ENCODE data around the gene RSAD1. TPM values are rescaled to one million over a fixed set of nuclear protein-coding genes. Genes with fewer than 3 reads are reported as not detected.

Gene RSAD1
- polyA plus RNA-seq, 1 of the 3 experiments (the other 2 are of a cell fraction), result 44.7 TPM

DNA sequence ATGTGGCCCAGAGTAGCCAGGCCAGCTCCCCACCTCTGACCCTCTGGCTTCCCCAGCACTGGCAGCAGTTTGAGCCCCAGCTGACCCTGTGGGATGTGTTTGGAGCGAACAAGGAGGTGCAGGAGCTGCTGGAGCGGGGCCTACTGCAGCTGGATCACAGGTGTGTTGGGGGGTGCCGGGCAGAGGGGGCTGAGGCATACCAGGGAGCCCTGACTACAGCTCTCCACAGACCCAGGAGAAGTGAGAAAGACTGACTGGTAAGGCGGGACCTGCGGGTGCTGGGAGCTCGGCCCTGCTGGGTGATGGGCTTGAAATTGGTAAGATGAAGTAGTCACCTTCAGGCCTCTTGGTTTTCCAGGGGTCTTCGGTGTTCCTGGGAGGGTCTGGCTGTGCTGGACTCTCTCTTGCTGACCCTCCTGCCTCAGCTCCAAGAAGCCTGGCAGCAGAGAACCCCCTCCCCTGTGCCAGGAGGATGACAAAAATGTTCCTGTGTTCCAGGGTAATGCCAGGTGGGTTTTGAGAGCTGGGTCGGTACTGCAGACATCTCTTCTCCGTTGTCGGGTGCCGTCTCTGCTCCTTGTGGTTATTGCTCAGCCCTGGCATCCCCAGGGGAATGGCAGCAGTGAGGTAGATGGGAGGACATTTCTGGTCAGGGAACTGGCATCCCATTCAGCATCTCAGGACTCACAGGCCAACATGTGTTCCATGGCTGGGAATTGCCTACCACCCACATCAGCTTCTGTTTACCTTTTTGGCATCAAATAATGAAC is 5.9 kb downstream of the RSAD1 start:
- H2AFZ ChIP-seq (ENCODE audit: low read depth), result no peak overlapping the region
- WGBS (ENCODE audit: low lambda C conversion rate), result 96% methylated on average over 11 of the region's 11 CpGs
- peaks cover 12% of the 10 kb centered on the region for H3K79me2 ChIP-seq (ENCODE audit: insufficient read depth)
- H3F3A ChIP-seq (replicated peaks; ENCODE audit: insufficient read depth), result peaks cover 4% of the 10 kb centered on the region
- no peaks in the 10 kb centered on the region for H3K9me3 ChIP-seq
- H3K9me2 ChIP-seq, result no peaks in the 10 kb centered on the region
- no peak overlapping the region for H3K9ac ChIP-seq
- no peak overlapping the region for H3K4me3 ChIP-seq (ENCODE audit: low read depth in 2 of 2, low read length in 1 of 2)
- ChIA-PET CTCF (interaction anchor here (0.8 to 9.8 kb wide), 15 partner anchors 9 to 257 kb away, joined by 3 to 183 read pairs (median 6); partner anchors contain the start of genes EPN3 and LRRC59), POLR2A (interaction anchor here (0.6 kb wide), 1 partner anchor 220 kb away, joined by 3 read pairs; no protein-coding TSS in a partner anchor)
- DNase-seq, result no peak
- H3K4me1 ChIP-seq (ENCODE audit: control insufficient read depth in 1 of 2, insufficient read depth in 2 of 2, low read depth in 1 of 2, low read length in 1 of 2), result peaks cover 9 to 17% of the 10 kb centered on the region in 2 experiments; a peak in 3 of 4 replicates
- no peak overlapping the region for H3K4me2 ChIP-seq
- no peak overlapping the region for H3K27ac ChIP-seq (ENCODE audit: low read depth in 2 of 2, low read length in 1 of 2)
- TF ChIP-seq GABPA (IDR thresholded peaks at IDR 0.05; ENCODE audit: low read depth) (no peak), RXRA (IDR thresholded peaks at IDR 0.05; ENCODE audit: borderline replicate concordance, low read depth) (no peak), POLR2AphosphoS5 (IDR thresholded peaks at IDR 0.05; ENCODE audit: low read depth, low read length) (no peak)
- TF ChIP-seq, protein P1, sequence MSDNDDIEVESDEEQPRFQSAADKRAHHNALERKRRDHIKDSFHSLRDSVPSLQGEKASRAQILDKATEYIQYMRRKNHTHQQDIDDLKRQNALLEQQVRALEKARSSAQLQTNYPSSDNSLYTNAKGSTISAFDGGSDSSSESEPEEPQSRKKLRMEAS (IDR thresholded peaks at IDR 0.05; ENCODE audit: low read depth), result no peak
- TF ChIP-seq, protein P2, sequence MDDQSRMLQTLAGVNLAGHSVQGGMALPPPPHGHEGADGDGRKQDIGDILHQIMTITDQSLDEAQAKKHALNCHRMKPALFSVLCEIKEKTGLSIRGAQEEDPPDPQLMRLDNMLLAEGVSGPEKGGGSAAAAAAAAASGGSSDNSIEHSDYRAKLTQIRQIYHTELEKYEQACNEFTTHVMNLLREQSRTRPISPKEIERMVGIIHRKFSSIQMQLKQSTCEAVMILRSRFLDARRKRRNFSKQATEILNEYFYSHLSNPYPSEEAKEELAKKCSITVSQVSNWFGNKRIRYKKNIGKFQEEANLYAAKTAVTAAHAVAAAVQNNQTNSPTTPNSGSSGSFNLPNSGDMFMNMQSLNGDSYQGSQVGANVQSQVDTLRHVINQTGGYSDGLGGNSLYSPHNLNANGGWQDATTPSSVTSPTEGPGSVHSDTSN (IDR thresholded peaks at IDR 0.05), result no peak
- TF ChIP-seq, protein P3, sequence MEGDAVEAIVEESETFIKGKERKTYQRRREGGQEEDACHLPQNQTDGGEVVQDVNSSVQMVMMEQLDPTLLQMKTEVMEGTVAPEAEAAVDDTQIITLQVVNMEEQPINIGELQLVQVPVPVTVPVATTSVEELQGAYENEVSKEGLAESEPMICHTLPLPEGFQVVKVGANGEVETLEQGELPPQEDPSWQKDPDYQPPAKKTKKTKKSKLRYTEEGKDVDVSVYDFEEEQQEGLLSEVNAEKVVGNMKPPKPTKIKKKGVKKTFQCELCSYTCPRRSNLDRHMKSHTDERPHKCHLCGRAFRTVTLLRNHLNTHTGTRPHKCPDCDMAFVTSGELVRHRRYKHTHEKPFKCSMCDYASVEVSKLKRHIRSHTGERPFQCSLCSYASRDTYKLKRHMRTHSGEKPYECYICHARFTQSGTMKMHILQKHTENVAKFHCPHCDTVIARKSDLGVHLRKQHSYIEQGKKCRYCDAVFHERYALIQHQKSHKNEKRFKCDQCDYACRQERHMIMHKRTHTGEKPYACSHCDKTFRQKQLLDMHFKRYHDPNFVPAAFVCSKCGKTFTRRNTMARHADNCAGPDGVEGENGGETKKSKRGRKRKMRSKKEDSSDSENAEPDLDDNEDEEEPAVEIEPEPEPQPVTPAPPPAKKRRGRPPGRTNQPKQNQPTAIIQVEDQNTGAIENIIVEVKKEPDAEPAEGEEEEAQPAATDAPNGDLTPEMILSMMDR (IDR thresholded peaks at IDR 0.05), result no peak
- H3K36me3 ChIP-seq (replicated peaks in 1 of 2; ENCODE audit: control insufficient read depth in 1 of 2, insufficient read depth in 2 of 2, low read length in 1 of 2), result peaks cover 23 to 53% of the 10 kb centered on the region in 2 experiments
- no peaks in the 10 kb centered on the region for H4K20me1 ChIP-seq (ENCODE audit: insufficient read depth)
- no peaks in the 10 kb centered on the region for H3K27me3 ChIP-seq (ENCODE audit: insufficient read depth)

DNA sequence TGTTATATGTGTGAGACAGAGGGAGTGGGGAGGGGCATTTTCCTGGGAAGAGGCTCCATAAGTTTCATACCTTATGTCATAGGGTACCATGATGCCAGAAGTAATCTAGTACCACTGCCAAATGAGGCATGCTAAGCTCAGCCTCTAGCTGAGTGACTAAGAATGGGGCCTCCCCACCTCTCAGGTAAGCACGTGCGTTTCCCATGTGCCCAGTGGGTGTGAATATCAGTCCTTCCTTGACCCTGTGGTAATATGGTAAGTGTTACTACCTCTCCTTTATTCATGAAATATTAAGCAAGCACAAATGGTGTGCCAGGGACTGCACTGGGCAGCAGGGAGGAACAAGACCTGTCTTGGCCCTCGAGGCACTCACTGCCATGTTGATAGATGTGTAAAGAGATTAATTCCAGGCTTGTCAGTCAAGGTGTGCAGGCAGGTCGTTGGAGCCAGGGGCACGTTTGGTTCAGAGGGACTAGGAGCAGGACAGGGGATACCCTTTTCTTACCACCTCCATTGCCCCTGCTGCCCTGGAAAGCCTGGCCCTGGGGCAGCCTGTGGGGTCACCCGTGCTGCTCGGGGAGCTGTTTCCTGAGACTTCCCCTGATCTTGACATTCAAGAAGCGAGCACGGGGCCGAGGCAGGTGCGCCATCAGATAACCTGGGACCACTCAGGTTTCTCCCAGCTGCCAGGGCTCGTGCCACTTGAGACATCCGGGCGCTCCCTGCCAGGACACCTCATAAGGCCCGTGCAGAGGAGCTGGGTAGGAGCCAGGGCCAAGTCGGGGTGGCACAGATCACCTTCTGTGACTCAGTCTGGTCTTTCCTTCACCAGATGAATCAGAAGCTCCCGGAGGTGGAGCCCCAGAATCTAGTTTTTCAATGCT is 8.8 kb downstream of the RSAD1 start:
- Histone ChIP-seq H3K9me3 (no peaks in the 10 kb centered on the region), H3K9me2 (no peaks in the 10 kb centered on the region), H3K9ac (no peak overlapping the region), H3K27me3 (ENCODE audit: insufficient read depth) (no peaks in the 10 kb centered on the region), H3K4me1 (ENCODE audit: control insufficient read depth in 1 of 2, insufficient read depth in 2 of 2, low read depth in 1 of 2, low read length in 1 of 2) (peaks cover 0 to 12% of the 10 kb centered on the region in 2 experiments; a peak in 3 of 4 replicates), H2AFZ (ENCODE audit: low read depth) (no peak overlapping the region), H3K27ac (ENCODE audit: low read depth in 2 of 2, low read length in 1 of 2) (no peak overlapping the region), H3F3A (replicated peaks; ENCODE audit: insufficient read depth) (peaks cover 4% of the 10 kb centered on the region), H3K4me3 (ENCODE audit: low read depth in 2 of 2, low read length in 1 of 2) (no peak overlapping the region), H3K36me3 (replicated peaks in 1 of 2; ENCODE audit: control insufficient read depth in 1 of 2, insufficient read depth in 2 of 2, low read length in 1 of 2) (peaks cover 23 to 34% of the 10 kb centered on the region in 2 experiments), H4K20me1 (ENCODE audit: insufficient read depth) (no peaks in the 10 kb centered on the region), H3K79me2 (ENCODE audit: insufficient read depth) (no peaks in the 10 kb centered on the region), H3K4me2 (no peak overlapping the region)
- CTCF ChIA-PET, result interaction anchor here (3.2 to 9.8 kb wide), 3 partner anchors 8 to 141 kb away, joined by 24 to 183 read pairs (median 67); no protein-coding TSS in a partner anchor
- DNase-seq, result no peak
- WGBS (ENCODE audit: low lambda C conversion rate), result 68% methylated on average over 15 of the region's 17 CpGs
- TF ChIP-seq TAF1 (IDR thresholded peaks at IDR 0.05; ENCODE audit: borderline replicate concordance, low read depth, low read length) (no peak), JUND (IDR thresholded peaks at IDR 0.05) (0 out of 2 replicates have a peak, but pooled peaks have one; percentile 7), RFX5 (IDR thresholded peaks at IDR 0.05; ENCODE audit: low read length) (no peak), RXRA (IDR thresholded peaks at IDR 0.05; ENCODE audit: borderline replicate concordance, low read depth) (no peak), CHD2 (IDR thresholded peaks at IDR 0.05; ENCODE audit: low read length, partially characterized antibody) (no peak), FOSL2 (IDR thresholded peaks at IDR 0.05; ENCODE audit: borderline replicate concordance, low read depth) (peak; percentile 41; the same call in 1 of the 2 replicates), NFIC (IDR thresholded peaks at IDR 0.05; ENCODE audit: borderline replicate concordance) (no peak; the same call in 1 of the 2 replicates)
- POLR2A ChIA-PET, result no interaction called here

Data from SK-N-SH (cell line).